IMR-90 (cell line): Measurements from ENCODE around the gene SNX7. TPM values are rescaled to one million over a fixed set of nuclear protein-coding genes. Genes with fewer than 3 reads are reported as not detected.

Experiments
- ATAC-seq: fragments of 200-7000 bp; cut with Tn5 transposase; 2 replicates; pipeline ENCODE4 v1.9.1; 2020; ENCODE audit warnings: low read depth, mild to moderate bottlenecking, moderate library complexity
- BruUV-seq: library from RNA; stranded (reverse); fragments of 400-500 nt; replicated peaks from 2 replicates; lab custom pipeline; 2021; lab: Mats Ljungman, UMichigan
- CTCF ChIA-PET: fragments of 300-600 bp; formaldehyde crosslinking; extraction: SDS; loops from one replicate; lab custom pipeline; 2021; ENCODE audit warnings: antibody characterized with exemption; lab: Yijun Ruan, JAX
- POLR2A ChIA-PET: fragments of 300-600 bp; sonication (Branson Sonifier 250); formaldehyde crosslinking; loops from one replicate; lab custom pipeline; 2022; ENCODE audit warnings: antibody characterized with exemption; ENCODE audit not compliant: unreplicated experiment; lab: Charles Lee
- DNase-seq: peaks from one replicate; pipeline ENCODE4 v3.0.0; 2013
- H2AFZ ChIP-seq: replicated peaks from 2 replicates; pipeline ENCODE3; 2013; ENCODE audit warnings: low read length, mild to moderate bottlenecking; ENCODE audit not compliant: poor library complexity
- H2AK5ac ChIP-seq: 2 replicates; pipeline ENCODE4 v1.6.1; 2013; ENCODE audit warnings: low read depth, low read length, inconsistent platforms
- H2AK9ac ChIP-seq: replicated peaks from 2 replicates; pipeline ENCODE3; 2013; ENCODE audit warnings: mild to moderate bottlenecking, low read depth, low read length, moderate library complexity; ENCODE audit not compliant: poor library complexity
- H2BK120ac ChIP-seq: 2 replicates; pipeline ENCODE4 v1.6.1; 2013; ENCODE audit warnings: low read depth, low read length, inconsistent platforms
- H2BK15ac ChIP-seq: 3 replicates; pipeline ENCODE4 v1.6.1; 2013; ENCODE audit warnings: low read depth, low read length, inconsistent platforms
- H2BK20ac ChIP-seq: 2 replicates; pipeline ENCODE4 v1.6.1; 2013; ENCODE audit warnings: low read depth, mild to moderate bottlenecking, inconsistent platforms, low read length, moderate library complexity
- H2BK5ac ChIP-seq: 2 replicates; pipeline ENCODE4 v1.6.1; 2013; ENCODE audit warnings: mild to moderate bottlenecking, low read depth, low read length, inconsistent platforms; ENCODE audit not compliant: poor library complexity, severe bottlenecking
- H3K14ac ChIP-seq: replicated peaks from 2 replicates; pipeline ENCODE4 v1.6.1; 2013; ENCODE audit warnings: low read depth, low read length, inconsistent platforms
- H3K18ac ChIP-seq: 2 replicates; pipeline ENCODE4 v1.6.1; 2013; ENCODE audit warnings: low read depth, low read length, control low read depth
- H3K23ac ChIP-seq: 2 replicates; pipeline ENCODE4 v1.6.1; 2013; ENCODE audit warnings: low read depth, low read length, inconsistent platforms
- H3K27ac ChIP-seq: 2 replicates; pipeline ENCODE4 v1.5.1; 2013; ENCODE audit warnings: mild to moderate bottlenecking, control low read depth, low read length; ENCODE audit not compliant: insufficient read depth
- H3K27me3 ChIP-seq: 2 replicates; pipeline ENCODE4 v1.6.1; 2013; ENCODE audit warnings: low read length; ENCODE audit not compliant: control insufficient read depth, insufficient read depth
- H3K36me3 ChIP-seq: 2 replicates; pipeline ENCODE4 v1.6.1; 2013; ENCODE audit warnings: low read length, mixed read lengths; ENCODE audit not compliant: control insufficient read depth, insufficient read depth
- H3K4ac ChIP-seq: 2 replicates; pipeline ENCODE4 v1.6.1; 2013; ENCODE audit warnings: low read depth, low read length, inconsistent platforms
- H3K4me1 ChIP-seq: 2 replicates; pipeline ENCODE4 v1.6.1; 2013; ENCODE audit warnings: low read length, mixed read lengths; ENCODE audit not compliant: control insufficient read depth, insufficient read depth
- H3K4me2 ChIP-seq: 2 replicates; pipeline ENCODE4 v1.6.1; 2013; ENCODE audit warnings: low read depth, mild to moderate bottlenecking, control low read depth, low read length, moderate library complexity
- H3K4me3 ChIP-seq: 2 replicates; pipeline ENCODE4 v1.5.1; 2013; ENCODE audit warnings: low read depth, mild to moderate bottlenecking, control low read depth, low read length, moderate library complexity; ENCODE audit not compliant: insufficient read depth
- H3K56ac ChIP-seq: 2 replicates; pipeline ENCODE4 v1.6.1; 2013; ENCODE audit warnings: low read length, inconsistent platforms; ENCODE audit not compliant: insufficient read depth; ENCODE audit errors: extremely low read depth
- H3K79me1 ChIP-seq, 2 experiments: 2 replicates each; pipeline ENCODE4 v1.6.1; 2013; ENCODE audit warnings: low read length in 2 of 2, inconsistent platforms in 1 of 2, low read depth in 1 of 2
- H3K9ac ChIP-seq: 2 replicates; pipeline ENCODE4 v1.6.1; 2013; ENCODE audit warnings: low read depth, low read length, control low read depth
- H3K9me1 ChIP-seq: 2 replicates; pipeline ENCODE4 v1.6.1; 2013; ENCODE audit warnings: low read length, inconsistent platforms; ENCODE audit not compliant: insufficient read depth
- H3K9me3 ChIP-seq: 2 replicates; pipeline ENCODE4 v1.6.1; 2013; ENCODE audit warnings: low read length; ENCODE audit not compliant: control insufficient read depth, insufficient read depth
- H4K20me1 ChIP-seq: 2 replicates; pipeline ENCODE4 v1.6.1; 2013; ENCODE audit warnings: low read length, inconsistent platforms; ENCODE audit not compliant: insufficient read depth
- H4K5ac ChIP-seq: 2 replicates; pipeline ENCODE4 v1.6.1; 2013; ENCODE audit warnings: mild to moderate bottlenecking, low read depth, low read length, control low read depth
- H4K8ac ChIP-seq, 2 experiments: 2 replicates each; pipeline ENCODE4 v1.6.1; 2013; ENCODE audit warnings: low read depth in 2 of 2, low read length in 2 of 2, control low read depth in 1 of 2, inconsistent platforms in 1 of 2
- H4K91ac ChIP-seq: 2 replicates; pipeline ENCODE4 v1.6.1; 2013; ENCODE audit warnings: low read depth, low read length, inconsistent platforms; ENCODE audit not compliant: insufficient read depth
- BHLHE40 ChIP-seq: fragments of 150-350 bp; IDR thresholded peaks from 2 replicates; pipeline ENCODE4 v1.6.1; 2016; ENCODE audit warnings: mild to moderate bottlenecking, low read depth, low read length
- CEBPB ChIP-seq: IDR thresholded peaks from 2 replicates; pipeline ENCODE4 v1.6.1; 2012; ENCODE audit warnings: low read depth, low read length, improper control_type of control experiment
- CHD1 ChIP-seq: IDR thresholded peaks from 2 replicates; pipeline ENCODE4 v1.6.1; 2012; ENCODE audit warnings: low read depth, low read length, improper control_type of control experiment
- MAFK ChIP-seq: IDR thresholded peaks from 2 replicates; pipeline ENCODE4 v1.6.1; 2012; ENCODE audit warnings: low read depth, low read length, improper control_type of control experiment
- MAZ ChIP-seq: IDR thresholded peaks from 2 replicates; pipeline ENCODE4 v1.6.1; 2012; ENCODE audit warnings: low read depth, mild to moderate bottlenecking, low read length, improper control_type of control experiment, moderate library complexity, borderline replicate concordance
- MXI1 ChIP-seq: IDR thresholded peaks from 2 replicates; pipeline ENCODE4 v1.6.1; 2012; ENCODE audit warnings: low read depth, mild to moderate bottlenecking, low read length, moderate library complexity, borderline replicate concordance
- NFE2L2 ChIP-seq: fragments of 150-350 bp; IDR thresholded peaks from 2 replicates; pipeline ENCODE4 v1.6.1; 2016; ENCODE audit warnings: low read depth, mild to moderate bottlenecking, low read length
- POLR2A ChIP-seq: IDR thresholded peaks from 2 replicates; pipeline ENCODE4 v1.6.1; 2012; ENCODE audit warnings: mild to moderate bottlenecking, low read depth, low read length
- RCOR1 ChIP-seq: IDR thresholded peaks from 2 replicates; pipeline ENCODE4 v1.6.1; 2012; ENCODE audit warnings: mild to moderate bottlenecking, low read length, improper control_type of control experiment; ENCODE audit not compliant: insufficient replicate concordance
- RFX5 ChIP-seq: IDR thresholded peaks from 2 replicates; pipeline ENCODE4 v1.8.0; 2012; ENCODE audit warnings: low read depth, mild to moderate bottlenecking, low read length, moderate library complexity
- SMC3 ChIP-seq: fragments of 150-350 bp; IDR thresholded peaks from 2 replicates; pipeline ENCODE4 v1.6.1; 2016; ENCODE audit warnings: low read depth, mild to moderate bottlenecking, antibody characterized with exemption, low read length, moderate library complexity
- WGBS, 2 experiments: methylation state at CpG; one replicate each; pipeline versions ENCODE4 v1.1.5 to v1.1.7; 2013; ENCODE audit warnings: missing lambda C conversion rate in 2 of 2; ENCODE audit not compliant: insufficient read length in 1 of 2; ENCODE audit errors: extremely low coverage in 2 of 2; 5-methylcytosine and 5-hydroxymethylcytosine counted together
- dilution Hi-C: fragments of 300-500 bp; cut with HindIII; formaldehyde crosslinking; loops from one replicate; pipeline ENCODE4 v1.14.3; 2018; ENCODE audit warnings: low sequenced_read_pairs; ENCODE audit not compliant: unreplicated experiment
- in situ Hi-C: fragments of 300-500 bp; cut with MboI; formaldehyde crosslinking; loops from 3 replicates; pipeline ENCODE4 v1.14.3; 2019; ENCODE audit warnings: low sequenced_read_pairs, inconsistent platforms, mixed read lengths
- intact Hi-C: fragments of 100-400 bp; cut with micrococcal nuclease; formaldehyde crosslinking; loops from 2 replicates; pipeline ENCODE4 v1.10.0; 2022
- polyA plus RNA-seq, 3 experiments: library from polyadenylated mRNA; depleted of rRNA; stranded (reverse); fragments of >200 nt; gene quantifications; 2 replicates each; pipeline ENCODE4 v1.2.3, GENCODE V29; 2012; ENCODE audit warnings: low replicate concordance in 1 of 3
- total RNA-seq: library from RNA; depleted of rRNA; stranded (reverse); fragments of >200 nt; gene quantifications from 2 replicates; pipeline ENCODE4 v1.2.3, GENCODE V29; 2012
- TF ChIP-seq, protein P1 (sequence below): fragments of 150-350 bp; IDR thresholded peaks from 2 replicates; pipeline ENCODE4 v1.6.1; 2017; ENCODE audit warnings: mild to moderate bottlenecking, antibody characterized with exemption, low read length, low read depth
- TF ChIP-seq, protein P2 (sequence below): conservative IDR thresholded peaks from 2 replicates; pipeline ENCODE4 v1.5.1; 2012; ENCODE audit warnings: mild to moderate bottlenecking, low read depth, low read length, improper control_type of control experiment

SNX7 gene
- total and polyA plus RNA-seq, 2 of the 4 experiments (the other 2 are of a cell fraction): 22.5 to 24.4 TPM

GRCh38 chr1:98669355-98670296 lies 8.1 kb downstream of the SNX7 start (continued):
- TF ChIP-seq CEBPB (no peak), MAZ (no peak)

GRCh38 chr1:98672189-98672588 lies 10.7 kb downstream of the SNX7 start:
- H3K56ac ChIP-seq: no peak overlapping the region
- H3K79me1 ChIP-seq: peaks cover 23 to 38% of the 10 kb centered on the region in 2 experiments
- no TSS peak for BruUV-seq
- intact Hi-C loops (no loop called here), in situ Hi-C loops (no loop called here), dilution Hi-C loops (no loop called here)
- CTCF ChIA-PET: no interaction called here
- no peaks in the 10 kb centered on the region for H3K9me3 ChIP-seq
- 0 out of 2 replicates have a peak, but pooled peaks cover 3% of the 10 kb centered on the region for H3K9me1 ChIP-seq
- H3K36me3 ChIP-seq: no peaks in the 10 kb centered on the region
- no peak overlapping the region for H4K5ac ChIP-seq
- POLR2A ChIA-PET: no interaction called here
- ATAC-seq: no peak
- H3K4ac ChIP-seq: no peak overlapping the region
- no peak overlapping the region for H3K4me2 ChIP-seq
- no peak overlapping the region for H3K4me3 ChIP-seq
- DNase-seq: no peak
- H4K91ac ChIP-seq: no peak overlapping the region
- WGBS, 2 experiments: no CpG with 5 or more reads among the region's 2 CpGs
- H2BK15ac ChIP-seq: no peak overlapping the region
- no peaks in the 10 kb centered on the region for H3K27me3 ChIP-seq
- no peak overlapping the region for H2BK120ac ChIP-seq
- H4K20me1 ChIP-seq: 0 out of 2 replicates have a peak, but pooled peaks cover 3% of the 10 kb centered on the region
- H2AK9ac ChIP-seq: no peak overlapping the region
- H3K4me1 ChIP-seq: peaks cover 3% of the 10 kb centered on the region; the same call in 1 of the 2 replicates
- H2BK5ac ChIP-seq: no peak overlapping the region
- H3K18ac ChIP-seq: no peak overlapping the region
- no peak overlapping the region for H3K23ac ChIP-seq
- H3K9ac ChIP-seq: no peak overlapping the region
- H3K14ac ChIP-seq: no peak overlapping the region
- no peak overlapping the region for H2AFZ ChIP-seq
- no peak overlapping the region for H4K8ac ChIP-seq
- H2BK20ac ChIP-seq: no peak overlapping the region
- no peak overlapping the region for H3K27ac ChIP-seq
- no peak overlapping the region for H2AK5ac ChIP-seq
- TF ChIP-seq, protein P1, sequence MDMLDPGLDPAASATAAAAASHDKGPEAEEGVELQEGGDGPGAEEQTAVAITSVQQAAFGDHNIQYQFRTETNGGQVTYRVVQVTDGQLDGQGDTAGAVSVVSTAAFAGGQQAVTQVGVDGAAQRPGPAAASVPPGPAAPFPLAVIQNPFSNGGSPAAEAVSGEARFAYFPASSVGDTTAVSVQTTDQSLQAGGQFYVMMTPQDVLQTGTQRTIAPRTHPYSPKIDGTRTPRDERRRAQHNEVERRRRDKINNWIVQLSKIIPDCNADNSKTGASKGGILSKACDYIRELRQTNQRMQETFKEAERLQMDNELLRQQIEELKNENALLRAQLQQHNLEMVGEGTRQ: no peak
- TF ChIP-seq CHD1 (no peak), MAFK (no peak), MXI1 (no peak), NFE2L2 (no peak), MAZ (no peak), RCOR1 (no peak), POLR2A (no peak), BHLHE40 (no peak), RFX5 (no peak), SMC3 (no peak), CEBPB (no peak)
- TF ChIP-seq, protein P2, sequence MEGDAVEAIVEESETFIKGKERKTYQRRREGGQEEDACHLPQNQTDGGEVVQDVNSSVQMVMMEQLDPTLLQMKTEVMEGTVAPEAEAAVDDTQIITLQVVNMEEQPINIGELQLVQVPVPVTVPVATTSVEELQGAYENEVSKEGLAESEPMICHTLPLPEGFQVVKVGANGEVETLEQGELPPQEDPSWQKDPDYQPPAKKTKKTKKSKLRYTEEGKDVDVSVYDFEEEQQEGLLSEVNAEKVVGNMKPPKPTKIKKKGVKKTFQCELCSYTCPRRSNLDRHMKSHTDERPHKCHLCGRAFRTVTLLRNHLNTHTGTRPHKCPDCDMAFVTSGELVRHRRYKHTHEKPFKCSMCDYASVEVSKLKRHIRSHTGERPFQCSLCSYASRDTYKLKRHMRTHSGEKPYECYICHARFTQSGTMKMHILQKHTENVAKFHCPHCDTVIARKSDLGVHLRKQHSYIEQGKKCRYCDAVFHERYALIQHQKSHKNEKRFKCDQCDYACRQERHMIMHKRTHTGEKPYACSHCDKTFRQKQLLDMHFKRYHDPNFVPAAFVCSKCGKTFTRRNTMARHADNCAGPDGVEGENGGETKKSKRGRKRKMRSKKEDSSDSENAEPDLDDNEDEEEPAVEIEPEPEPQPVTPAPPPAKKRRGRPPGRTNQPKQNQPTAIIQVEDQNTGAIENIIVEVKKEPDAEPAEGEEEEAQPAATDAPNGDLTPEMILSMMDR: no peak
